GM12892 (cell line): ENCODE measurements around the gene MRPS11. TPM values are rescaled to one million over a fixed set of nuclear protein-coding genes. Genes with fewer than 3 reads are reported as not detected.
"Not testable (repeated sequence)": the region's sequence is repeated elsewhere in the genome, so short reads cannot be mapped to it uniquely, and the experiment has no call there.

ENCODE experiments used
- DNase-seq: peaks from one replicate; pipeline ENCODE4 v3.0.0; 2011; ENCODE audit not compliant: insufficient read length
- FAIRE-seq: peaks from 2 replicates; lab custom pipeline; 2011; peaks lifted over from hg19 to GRCh38; lab: Jason Lieb, UNC
- POLR2A ChIP-seq: IDR thresholded peaks from 2 replicates; pipeline ENCODE4 v1.6.1; 2011; ENCODE audit warnings: low read depth, low read length, control low read depth
- POLR2AphosphoS5 ChIP-seq: IDR thresholded peaks from 2 replicates; pipeline ENCODE4 v1.6.1; 2011; ENCODE audit warnings: low read depth, low read length, control low read depth
- TAF1 ChIP-seq: IDR thresholded peaks from 2 replicates; pipeline ENCODE4 v1.6.1; 2011; ENCODE audit warnings: low read depth, mild to moderate bottlenecking, control low read depth, low read length, borderline replicate concordance
- polyA plus RNA-seq: library from polyadenylated mRNA; unstranded; fragments of >200 nt; gene quantifications from one replicate; pipeline ENCODE4 v1.2.1, GENCODE V29; 2012; ENCODE audit warnings: missing spikeins, inconsistent platforms; ENCODE audit not compliant: missing spikeins

The MRPS11 gene
- 52.6 TPM for polyA plus RNA-seq

DNA sequence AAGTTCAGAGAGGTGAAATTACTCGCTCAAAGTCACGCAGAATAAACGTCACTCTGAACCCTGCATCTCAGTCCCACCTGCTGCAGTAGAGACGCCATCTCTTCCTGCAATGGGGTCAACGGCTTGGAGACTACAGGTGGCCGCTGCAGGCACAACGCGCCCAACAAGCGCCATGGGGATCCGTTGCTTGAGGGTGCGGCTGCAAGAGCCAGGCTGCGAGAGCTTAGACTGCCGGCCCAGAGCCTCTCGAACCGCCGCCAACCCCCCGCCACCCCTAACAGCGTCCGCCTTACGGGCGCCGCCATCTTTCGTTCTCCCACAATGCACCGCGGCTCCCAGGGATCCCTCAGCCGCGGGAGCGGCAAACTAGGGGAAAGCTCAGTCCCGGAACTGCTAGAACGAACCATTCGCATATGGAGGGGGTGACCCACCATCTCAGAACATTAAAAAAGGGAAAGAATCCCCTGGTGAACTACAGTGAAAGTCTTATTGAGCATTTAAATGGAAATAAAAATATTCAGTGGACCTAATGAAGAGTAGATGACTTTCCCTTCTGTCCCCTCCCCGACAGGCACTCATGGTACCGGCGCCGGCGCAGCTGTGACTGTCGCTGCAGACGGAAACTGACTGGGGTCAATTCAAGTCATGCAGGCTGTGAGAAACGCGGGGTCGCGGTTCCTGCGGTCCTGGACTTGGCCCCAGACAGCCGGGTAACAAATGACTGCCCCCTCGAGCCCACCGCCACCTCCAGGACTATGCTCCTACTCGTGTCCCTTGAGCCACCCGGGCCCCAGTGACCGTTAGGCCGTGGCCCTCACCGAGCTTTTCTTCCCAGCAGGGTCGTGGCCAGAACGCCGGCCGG, at the start of gene MRPS11, which contains the start of gene MRPL46:
Gene MRPS11 (plus strand): TSS at position 636 of the 862 bp plus-strand sequence. CDS start 10 bp downstream, at position 646.
Gene MRPL46 (minus strand): TSS at position 316 of the 862 bp plus-strand sequence. CDS start 11 bp downstream, at position 305.
- TF ChIP-seq POLR2AphosphoS5: peak; percentile 70
- TF ChIP-seq TAF1: peak; percentile 93
- peak; percentile 89 for TF ChIP-seq POLR2A
- peak; percentile 71 for DNase-seq
- peak; percentile 84 for FAIRE-seq

DNA sequence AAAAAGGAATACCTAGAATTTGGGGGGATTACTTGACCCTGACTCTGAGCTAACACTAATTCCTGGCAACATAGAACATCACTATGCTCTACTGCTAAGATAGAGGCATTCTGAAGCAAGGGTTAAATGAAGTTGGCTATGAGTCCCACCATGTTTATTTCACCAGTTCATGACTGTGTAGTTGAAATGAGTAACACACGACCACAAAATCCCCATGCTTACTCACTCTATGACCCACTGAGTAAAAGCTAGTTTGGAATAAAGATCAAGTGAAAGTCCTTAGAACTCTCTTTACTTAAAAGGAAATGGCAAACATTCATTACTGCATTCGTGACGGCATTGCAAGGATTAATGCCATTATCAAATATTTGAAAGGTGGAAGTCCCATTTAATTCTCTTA, 47.7 kb upstream of the MRPS11 start:
- TF ChIP-seq TAF1 (no peak), POLR2AphosphoS5 (no peak), POLR2A (no peak)
- DNase-seq (no peak), FAIRE-seq (no peak)

DNA sequence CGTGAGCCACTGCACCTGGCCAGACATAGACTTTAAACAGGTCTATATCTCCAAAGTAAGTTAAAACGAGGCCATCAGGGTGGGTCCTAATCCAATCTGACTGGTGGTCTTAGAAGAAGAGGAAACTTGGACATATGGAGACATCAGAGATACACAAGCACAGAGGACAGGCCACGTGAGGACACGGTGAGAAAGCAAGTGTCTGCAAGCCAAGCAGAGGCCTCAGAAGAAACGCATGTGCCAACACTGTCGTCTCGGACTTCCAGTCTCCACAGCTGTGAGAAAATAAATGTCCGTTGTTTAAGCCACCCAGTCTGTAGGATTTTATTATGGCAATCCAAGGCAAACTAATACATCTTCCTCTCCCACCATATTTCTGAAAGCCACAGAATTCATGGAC, 44.2 kb upstream of the MRPS11 start:
- TF ChIP-seq POLR2AphosphoS5 (no peak), POLR2A (no peak), TAF1 (no peak)

DNA sequence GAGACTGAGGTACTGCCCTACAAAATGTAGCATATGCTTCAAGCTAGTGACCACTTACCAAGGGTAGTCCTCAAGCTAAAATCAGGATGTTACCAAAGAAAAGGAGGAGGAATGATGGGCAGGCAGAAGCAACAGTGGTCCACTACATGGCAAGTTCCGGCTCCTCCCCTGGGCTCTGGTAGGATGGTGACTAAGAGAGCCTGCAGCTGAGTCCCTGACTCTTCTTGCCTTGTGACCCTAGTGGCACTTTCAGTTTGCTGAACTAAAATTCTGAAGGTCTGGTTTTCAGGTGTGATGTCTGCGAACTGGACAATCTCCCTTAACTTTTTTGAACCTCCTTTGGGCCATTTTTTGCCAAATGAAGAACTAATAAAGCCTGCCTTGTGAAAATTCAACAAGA, 41.2 kb upstream of the MRPS11 start:
- TF ChIP-seq POLR2AphosphoS5: no peak
- no peak for TF ChIP-seq POLR2A
- no peak for TF ChIP-seq TAF1
- no peak for FAIRE-seq
- no peak for DNase-seq

More for the DNA sequence above, 44.2 kb upstream of the MRPS11 start:
- FAIRE-seq (no peak), DNase-seq (no peak)

DNA sequence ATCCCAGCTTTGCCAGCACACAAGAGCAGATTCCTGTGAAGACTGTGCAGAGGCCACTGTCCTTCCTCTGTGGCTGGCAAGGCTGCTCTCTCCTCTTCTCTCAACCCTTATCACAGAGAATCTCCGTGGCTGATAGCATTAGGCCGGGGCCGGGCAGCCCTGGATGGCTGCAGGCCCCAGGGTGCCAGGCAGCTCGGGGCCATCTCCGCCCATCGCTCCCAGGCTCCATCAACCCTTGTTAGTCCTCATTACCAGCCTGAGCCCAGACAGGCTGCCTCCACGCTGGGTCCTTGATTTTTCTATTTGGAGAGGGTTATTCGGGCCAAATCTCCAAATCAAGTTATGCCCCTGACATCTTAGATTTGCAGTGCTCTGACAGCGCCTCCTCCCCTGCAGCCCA, 39.5 kb upstream of the MRPS11 start:
- no peak for DNase-seq
- TF ChIP-seq POLR2AphosphoS5: no peak
- no peak for TF ChIP-seq TAF1
- no peak for TF ChIP-seq POLR2A
- FAIRE-seq: no peak

GRCh38 chr15:88428805-88429605, 38.5 kb upstream of the MRPS11 start:
- FAIRE-seq (no peak), DNase-seq (no peak)
- TF ChIP-seq POLR2AphosphoS5 (no peak), TAF1 (no peak), POLR2A (no peak)

GRCh38 chr15:88430051-88430450, 37.5 kb upstream of the MRPS11 start:
- FAIRE-seq (no peak), DNase-seq (no peak)
- no peak for TF ChIP-seq POLR2AphosphoS5
- TF ChIP-seq TAF1: no peak
- no peak for TF ChIP-seq POLR2A

- TF ChIP-seq POLR2A: no peak
- TF ChIP-seq POLR2AphosphoS5: no peak
- no peak for TF ChIP-seq TAF1
- DNase-seq: no peak
- no peak for FAIRE-seq
Measured at GRCh38 chr15:88431441-88431840, 36.1 kb upstream of the MRPS11 start.

DNA sequence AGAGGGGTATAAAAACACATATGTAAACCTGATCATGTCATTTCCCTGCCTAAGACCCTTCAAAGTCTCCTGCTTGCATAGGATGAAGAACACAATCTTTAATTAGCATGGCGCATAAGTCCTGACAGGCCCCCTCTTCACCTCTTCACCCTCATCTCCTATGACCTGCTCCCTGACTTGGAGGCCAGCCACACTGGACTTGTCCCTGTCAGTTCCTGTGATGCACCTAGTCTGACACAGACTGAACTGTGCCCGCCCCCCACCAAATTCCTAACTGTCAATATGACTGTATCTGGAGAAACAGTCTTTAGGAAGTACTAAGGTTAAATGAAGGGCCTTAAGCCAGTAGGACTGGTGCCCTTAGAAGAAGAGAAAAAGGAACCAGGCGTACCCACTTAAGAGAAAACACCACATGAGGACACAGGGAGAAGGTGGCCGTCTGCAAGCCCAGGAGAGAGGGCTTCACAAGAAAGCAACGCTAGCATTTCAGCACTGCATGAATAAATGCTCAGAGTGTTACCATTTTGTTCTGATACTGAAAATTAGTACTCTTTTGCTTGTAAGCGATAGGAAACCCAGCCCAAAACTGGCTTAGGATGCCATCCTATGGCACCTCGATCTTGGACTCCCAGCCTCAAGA, 34.3 kb upstream of the MRPS11 start:
- DNase-seq (no peak), FAIRE-seq (no peak)
- TF ChIP-seq POLR2A (no peak), TAF1 (no peak), POLR2AphosphoS5 (no peak)

DNA sequence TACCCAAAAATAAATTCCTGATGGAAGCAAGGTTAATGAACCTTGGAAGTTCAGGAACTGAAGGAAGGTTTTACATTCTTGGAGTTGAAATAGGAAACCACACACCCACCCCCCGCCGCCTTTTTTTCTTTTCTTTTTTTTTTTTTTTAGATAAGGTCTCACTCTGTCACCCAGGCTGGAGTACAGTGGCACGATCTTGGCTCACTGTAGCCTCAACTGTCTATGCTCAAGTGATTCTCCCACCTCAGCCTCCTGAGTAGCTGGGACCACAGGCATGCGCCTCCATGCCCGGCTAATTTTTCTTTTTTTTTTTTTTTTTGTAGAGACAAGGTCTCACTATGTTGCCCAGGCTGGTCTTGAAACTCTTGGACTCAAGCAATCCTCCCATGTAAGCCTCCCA, 33.4 kb upstream of the MRPS11 start:
- FAIRE-seq, DNase-seq: not testable (repeated sequence)

GRCh38 chr15:88438181-88438580, 29.3 kb upstream of the MRPS11 start:
- no peak for FAIRE-seq
- TF ChIP-seq TAF1 (no peak), POLR2A (no peak), POLR2AphosphoS5 (no peak)
- no peak for DNase-seq
